Thyroid gland (tissue), 4 donors: ENCODE results near the gene TBC1D17. TPM values are rescaled to one million over a fixed set of nuclear protein-coding genes. Genes with fewer than 3 reads are reported as not detected.

Experiments
- DNase-seq, 2 donors: peaks; one replicate each; pipeline ENCODE4 v3.0.0-alpha.2; 2019
- H3K27ac ChIP-seq, 3 donors: fragments of 200-600 bp; sonication (generic); 1 replicate in 2 of 3; 2 replicates in 1 of 3; pipeline ENCODE4 v1.5.1; 2016 to 2019; ENCODE audit warnings: mild to moderate bottlenecking in 1 of 3, moderate library complexity in 1 of 3
- H3K27me3 ChIP-seq: fragments of 200-600 bp; sonication (generic); one replicate; pipeline ENCODE4 v1.5.1; 2019
- H3K36me3 ChIP-seq, 2 donors: fragments of 200-600 bp; sonication (generic); one replicate each; pipeline ENCODE4 v1.5.1; 2016 to 2019
- H3K4me1 ChIP-seq, 2 donors: fragments of 200-600 bp; sonication (generic); one replicate each; pipeline ENCODE4 v1.5.1; 2017 to 2019
- H3K4me3 ChIP-seq, 3 donors: fragments of 200-600 bp; sonication (generic); replicated peaks in 1 of 3; 1 replicate in 2 of 3; 2 replicates in 1 of 3; pipeline ENCODE4 v1.5.1; 2016; ENCODE audit warnings: mild to moderate bottlenecking in 1 of 3
- H3K9me3 ChIP-seq: fragments of 200-600 bp; sonication (generic); one replicate; pipeline ENCODE4 v1.5.1; 2017
- CTCF ChIP-seq, 6 experiments: fragments of 200-600 bp in 3 of 6; fragments of 450-650 bp in 3 of 6; sonication (generic) in 3 of 6; IDR thresholded peaks; one replicate each; pipeline ENCODE4 v1.5.1; 2016 to 2019; ENCODE audit warnings: antibody characterized with exemption in 6 of 6, mild to moderate bottlenecking in 2 of 6, inconsistent platforms in 1 of 6, moderate library complexity in 1 of 6
- POLR2A ChIP-seq, 2 donors: fragments of 450-650 bp; IDR thresholded peaks; one replicate each; pipeline ENCODE4 v1.6.1; 2017; ENCODE audit warnings: antibody characterized with exemption in 2 of 2, mild to moderate bottlenecking in 2 of 2, moderate library complexity in 1 of 2
- WGBS, 2 donors: methylation state at CpG; one replicate each; pipeline ENCODE4 v1.1.5; 2017; 5-methylcytosine and 5-hydroxymethylcytosine counted together
- intact Hi-C: fragments of 100-400 bp; cut with DNase I; formaldehyde crosslinking; loops from one replicate; pipeline ENCODE4 v1.15.1; 2023
- total RNA-seq, 4 donors: library from RNA; depleted of rRNA; stranded (reverse); fragments of >200 nt; gene quantifications; one replicate each; pipeline ENCODE4 v1.2.3, GENCODE V29; 2016

TBC1D17 gene
- total RNA-seq, 4 donors from 2014 or later: 28.5 to 41.9 (median 39.7) TPM

GRCh38 chr19:49894879-49895565, 17.5 kb downstream of the TBC1D17 start:
- no peaks in the 10 kb centered on the region for H3K36me3 ChIP-seq
- no peaks in the 10 kb centered on the region for H3K9me3 ChIP-seq
- H3K4me3 ChIP-seq: no peak overlapping the region
- intact Hi-C loops: no loop called here
- no peaks in the 10 kb centered on the region for H3K27me3 ChIP-seq
- DNase-seq: no peak
- TF ChIP-seq CTCF (IDR thresholded peaks at IDR 0.05) (no peak), POLR2A (IDR thresholded peaks at IDR 0.05) (no peak)
- no peak overlapping the region for H3K27ac ChIP-seq
- WGBS, 2 donors: 85 to 86% methylated on average over 7 to 16 of the region's 17 CpGs
- peaks cover 5 to 17% of the 10 kb centered on the region in 2 donors for H3K4me1 ChIP-seq

GRCh38 chr19:49895566-49896297, 18.2 kb downstream of the TBC1D17 start:
- TF ChIP-seq POLR2A (IDR thresholded peaks at IDR 0.05) (no peak), CTCF (IDR thresholded peaks at IDR 0.05) (no peak)
- intact Hi-C loops: no loop called here
- WGBS, 2 donors: 67 to 70% methylated on average over 17 of the region's 17 CpGs
- no peak for DNase-seq
- H3K9me3 ChIP-seq: no peaks in the 10 kb centered on the region
- no peaks in the 10 kb centered on the region for H3K36me3 ChIP-seq
- peaks cover 0 to 11% of the 10 kb centered on the region in 2 donors for H3K4me1 ChIP-seq
- no peaks in the 10 kb centered on the region for H3K27me3 ChIP-seq
- no peak overlapping the region for H3K27ac ChIP-seq
- H3K4me3 ChIP-seq: no peak overlapping the region

- Histone ChIP-seq H3K36me3 (no peaks in the 10 kb centered on the region), H3K27ac (no peak within 1 kb of the TSS), H3K27me3 (no peaks in the 10 kb centered on the region), H3K4me3 (no peak within 1 kb of the TSS), H3K4me1 (peaks cover 0 to 11% of the 10 kb centered on the region in 2 donors), H3K9me3 (no peaks in the 10 kb centered on the region)
- no peak for DNase-seq
- intact Hi-C loops: no loop called here
- TF ChIP-seq POLR2A (IDR thresholded peaks at IDR 0.05) (no peak), CTCF (IDR thresholded peaks at IDR 0.05) (no peak)
- WGBS, 2 donors: 51 to 55% methylated on average over 16 to 19 of the region's 20 CpGs
These were observed 19.5 kb downstream of the TBC1D17 start, which contains the start of gene IL4I1 for GRCh38 chr19:49896863-49897621. TSS of gene IL4I1 (minus strand) at chr19:49896887. CDS start at chr19:49896160, 727 bp downstream.

- Histone ChIP-seq H3K27me3 (no peaks in the 10 kb centered on the region), H3K4me3 (no peak overlapping the region), H3K4me1 (no peaks in the 10 kb centered on the region), H3K27ac (no peak overlapping the region), H3K36me3 (peaks cover 13 to 15% of the 10 kb centered on the region in 2 donors), H3K9me3 (no peaks in the 10 kb centered on the region)
- no peak for TF ChIP-seq CTCF (IDR thresholded peaks at IDR 0.05)
- 61 to 77% methylated on average over 6 of the region's 6 CpGs for WGBS, 2 donors
- intact Hi-C loops: no loop called here
- no peak for DNase-seq
These were observed 26.6 kb downstream of the TBC1D17 start for GRCh38 chr19:49904136-49904535.
